ENCODE measurements around the gene EFHC1. TPM values are rescaled to one million over a fixed set of nuclear protein-coding genes. Genes with fewer than 3 reads are reported as not detected.

The EFHC1 gene
- total RNA-seq, 1 donor from 2014 or later, result 25.6 TPM

- H3K27me3 Mint-ChIP-seq (ENCODE audit: unreplicated experiment), result peaks cover 2% of the 10 kb centered on the region
- peaks cover 7% of the 10 kb centered on the region for H3K4me1 Mint-ChIP-seq (ENCODE audit: low read depth, unreplicated experiment)
- peaks cover 1% of the 10 kb centered on the region for H3K9me3 Mint-ChIP-seq (ENCODE audit: unreplicated experiment)
- no peak for TF ChIP-seq CTCF (IDR thresholded peaks at IDR 0.05; ENCODE audit: partially characterized antibody, unreplicated experiment)
- no peak for DNase-seq
- no peak overlapping the region for H3K27ac Mint-ChIP-seq (ENCODE audit: unreplicated experiment)
- no peak overlapping the region for H3K4me3 Mint-ChIP-seq (ENCODE audit: unreplicated experiment)
- no peaks in the 10 kb centered on the region for H3K36me3 Mint-ChIP-seq (ENCODE audit: unreplicated experiment)
Observed at GRCh38 chr6:52499681-52500236, 79.6 kb downstream of the EFHC1 start.

GRCh38 chr6:52500238-52501129 lies 80.3 kb downstream of the EFHC1 start:
- Mint-ChIP-seq H3K4me3 (ENCODE audit: unreplicated experiment) (no peak overlapping the region), H3K27ac (ENCODE audit: unreplicated experiment) (no peak overlapping the region), H3K36me3 (ENCODE audit: unreplicated experiment) (no peaks in the 10 kb centered on the region), H3K27me3 (ENCODE audit: unreplicated experiment) (no peaks in the 10 kb centered on the region), H3K9me3 (ENCODE audit: unreplicated experiment) (peaks cover 4% of the 10 kb centered on the region), H3K4me1 (ENCODE audit: low read depth, unreplicated experiment) (peaks cover 7% of the 10 kb centered on the region)
- DNase-seq, result no peak
- no peak for TF ChIP-seq CTCF (IDR thresholded peaks at IDR 0.05; ENCODE audit: partially characterized antibody, unreplicated experiment)

- Mint-ChIP-seq H3K4me3 (ENCODE audit: unreplicated experiment) (peak overlapping the region; percentile 7), H3K27me3 (ENCODE audit: unreplicated experiment) (no peaks in the 10 kb centered on the region), H3K9me3 (ENCODE audit: unreplicated experiment) (peaks cover 4% of the 10 kb centered on the region), H3K36me3 (ENCODE audit: unreplicated experiment) (no peaks in the 10 kb centered on the region), H3K4me1 (ENCODE audit: low read depth, unreplicated experiment) (peaks cover 7% of the 10 kb centered on the region), H3K27ac (ENCODE audit: unreplicated experiment) (no peak overlapping the region)
- no peak for TF ChIP-seq CTCF (IDR thresholded peaks at IDR 0.05; ENCODE audit: partially characterized antibody, unreplicated experiment)
- no peak for DNase-seq
Observed at GRCh38 chr6:52502306-52503029, 82.3 kb downstream of the EFHC1 start.

GRCh38 chr6:52503323-52503747 lies 83.2 kb downstream of the EFHC1 start:
- Mint-ChIP-seq H3K27me3 (ENCODE audit: unreplicated experiment) (peaks cover under 1% of the 10 kb centered on the region), H3K4me3 (ENCODE audit: unreplicated experiment) (no peak overlapping the region), H3K9me3 (ENCODE audit: unreplicated experiment) (peaks cover 9% of the 10 kb centered on the region), H3K27ac (ENCODE audit: unreplicated experiment) (no peak overlapping the region), H3K36me3 (ENCODE audit: unreplicated experiment) (no peaks in the 10 kb centered on the region), H3K4me1 (ENCODE audit: low read depth, unreplicated experiment) (peaks cover 7% of the 10 kb centered on the region)
- TF ChIP-seq CTCF (IDR thresholded peaks at IDR 0.05; ENCODE audit: partially characterized antibody, unreplicated experiment), result peak; percentile 23
- DNase-seq, result peak; percentile 81

Data from glutamatergic neuron (in vitro differentiated cells).